CD14-positive monocyte (primary cell): ENCODE data around the gene RIMOC1. TPM values are rescaled to one million over a fixed set of nuclear protein-coding genes. Genes with fewer than 3 reads are reported as not detected.

Source experiments
- DNase-seq, 3 donors: peaks; one replicate each; pipeline ENCODE4 v3.0.0-alpha.2; 2011 to 2022
- H2AFZ ChIP-seq: 2 replicates; pipeline ENCODE4 v1.6.0; 2012; ENCODE audit warnings: mild to moderate bottlenecking, low read depth, low read length, inconsistent platforms; ENCODE audit not compliant: insufficient read depth, poor library complexity, severe bottlenecking
- H3K27ac ChIP-seq, 2 donors: 1 replicate in 1 of 2; 2 replicates in 1 of 2; pipeline ENCODE4 v1.5.1; 2012 to 2013; ENCODE audit warnings: low read length in 2 of 2, control low read depth in 1 of 2, inconsistent platforms in 1 of 2, low read depth in 1 of 2, mild to moderate bottlenecking in 1 of 2
- H3K27me3 ChIP-seq, 2 donors: one replicate each; pipeline versions ENCODE4 v1.6.0 to v1.6.1; 2011 to 2013; ENCODE audit warnings: low read length in 2 of 2; ENCODE audit not compliant: control insufficient read depth in 2 of 2, insufficient read depth in 2 of 2
- H3K36me3 ChIP-seq, 2 donors: replicated peaks in 1 of 2; 1 replicate in 1 of 2; 2 replicates in 1 of 2; pipeline versions ENCODE4 v1.5.1 to v1.6.1; 2012 to 2013; ENCODE audit warnings: low read length in 2 of 2, control low read depth in 1 of 2, inconsistent platforms in 1 of 2, mild to moderate bottlenecking in 1 of 2; ENCODE audit not compliant: insufficient read depth in 2 of 2, control insufficient read depth in 1 of 2
- H3K4me1 ChIP-seq, 2 donors: 1 replicate in 1 of 2; 2 replicates in 1 of 2; pipeline versions ENCODE4 v1.5.1 to v1.6.1; 2012 to 2013; ENCODE audit warnings: low read length in 2 of 2, control low read depth in 1 of 2, inconsistent platforms in 1 of 2, mild to moderate bottlenecking in 1 of 2, moderate library complexity in 1 of 2; ENCODE audit not compliant: insufficient read depth in 2 of 2, control insufficient read depth in 1 of 2
- H3K4me2 ChIP-seq: replicated peaks from 2 replicates; pipeline ENCODE3; 2012; ENCODE audit warnings: low read length, moderate library complexity, mild to moderate bottlenecking; ENCODE audit not compliant: poor library complexity, severe bottlenecking; ENCODE audit errors: extremely low read depth
- H3K4me3 ChIP-seq, 3 experiments: fragments of 200-600 bp in 1 of 3; sonication (generic) in 1 of 3; replicated peaks in 1 of 3; 1 replicate in 2 of 3; 2 replicates in 1 of 3; pipeline ENCODE4 v1.5.1; 2011 to 2013; ENCODE audit warnings: low read length in 3 of 3, mild to moderate bottlenecking in 3 of 3, control low read depth in 2 of 3, low read depth in 2 of 3, inconsistent platforms in 1 of 3, moderate library complexity in 1 of 3
- H3K79me2 ChIP-seq: 2 replicates; pipeline ENCODE4 v1.6.0; 2012; ENCODE audit warnings: mild to moderate bottlenecking, control low read depth, inconsistent platforms, low read length, moderate library complexity; ENCODE audit not compliant: insufficient read depth
- H3K9ac ChIP-seq: 2 replicates; pipeline ENCODE4 v1.6.0; 2017; ENCODE audit warnings: low read length, mild to moderate bottlenecking; ENCODE audit not compliant: insufficient read depth, poor library complexity, severe bottlenecking
- H3K9me3 ChIP-seq, 2 donors: replicated peaks in 1 of 2; 1 replicate in 1 of 2; 2 replicates in 1 of 2; pipeline versions ENCODE4 v1.5.1 to v1.6.1; 2012 to 2013; ENCODE audit warnings: low read length in 2 of 2, control low read depth in 1 of 2; ENCODE audit not compliant: control insufficient read depth in 1 of 2, insufficient read depth in 1 of 2
- H4K20me1 ChIP-seq: 2 replicates; pipeline ENCODE4 v1.6.0; 2012; ENCODE audit warnings: mild to moderate bottlenecking, low read length, control low read depth, moderate library complexity; ENCODE audit not compliant: insufficient read depth
- H3K27ac Mint-ChIP-seq, 7 donors: one replicate each; pipeline ENCODE4 v1.8.0; 2020; ENCODE audit warnings: mild to moderate bottlenecking in 7 of 7, mixed read lengths in 7 of 7, moderate library complexity in 6 of 7, inconsistent platforms in 2 of 7
- H3K27me3 Mint-ChIP-seq, 3 donors: one replicate each; pipeline ENCODE4 v1.8.0; 2021 to 2022; ENCODE audit warnings: low read depth in 3 of 3, mild to moderate bottlenecking in 3 of 3, mixed read lengths in 3 of 3, moderate library complexity in 3 of 3, inconsistent platforms in 1 of 3
- H3K36me3 Mint-ChIP-seq, 2 donors: one replicate each; pipeline ENCODE4 v1.8.0; 2020; ENCODE audit warnings: mixed read lengths in 2 of 2, inconsistent platforms in 1 of 2, mild to moderate bottlenecking in 1 of 2
- H3K4me1 Mint-ChIP-seq: one replicate; pipeline ENCODE4 v1.8.0; 2020; ENCODE audit warnings: mild to moderate bottlenecking, mixed read lengths
- H3K4me3 Mint-ChIP-seq, 2 donors: one replicate each; pipeline ENCODE4 v1.8.0; 2020; ENCODE audit warnings: mild to moderate bottlenecking in 2 of 2, mixed read lengths in 2 of 2, moderate library complexity in 1 of 2
- H3K9me3 Mint-ChIP-seq, 7 donors: one replicate each; pipeline ENCODE4 v1.8.0; 2020 to 2022; ENCODE audit warnings: mixed read lengths in 7 of 7, mild to moderate bottlenecking in 6 of 7, moderate library complexity in 6 of 7, inconsistent platforms in 2 of 7
- CTCF ChIP-seq: fragments of 200-600 bp; IDR thresholded peaks from one replicate; pipeline ENCODE4 v1.8.0; 2022; ENCODE audit warnings: antibody characterized with exemption, mild to moderate bottlenecking
- WGBS: methylation state at CpG from one replicate; pipeline ENCODE4 v1.1.5; 2013; ENCODE audit warnings: missing lambda C conversion rate; ENCODE audit not compliant: insufficient coverage; 5-methylcytosine and 5-hydroxymethylcytosine counted together
- intact Hi-C, 2 donors: fragments of 100-400 bp; cut with micrococcal nuclease; formaldehyde crosslinking; loops; one replicate each; pipeline versions ENCODE4 v1.15.0 to v1.15.1; 2023
- polyA plus RNA-seq, 3 donors: library from polyadenylated mRNA; depleted of rRNA in 1 of 3; unstranded in 2 of 3; stranded (reverse) in 1 of 3; fragments of 300-500 nt in 2 of 3; fragments of >200 nt in 1 of 3; fragmentation: Illumina TruSeq in 2 of 3; gene quantifications; 1 replicate in 2 of 3; 2 replicates in 1 of 3; pipeline ENCODE4 v1.2.3, GENCODE V29; 2012 to 2021

Gene RIMOC1
- polyA plus RNA-seq, 3 donors, result 4.6 to 15.3 (median 11.2) TPM

GRCh38 chr5:41918105-41918504 lies 14.0 kb downstream of the RIMOC1 start:
- no peak for TF ChIP-seq CTCF
- Histone ChIP-seq H3K9me3 (peaks cover 0 to 5% of the 10 kb centered on the region in 2 donors), H3K4me1 (no peaks in the 10 kb centered on the region), H3K9ac (no peak overlapping the region), H3K4me2 (no peak overlapping the region), H3K79me2 (no peaks in the 10 kb centered on the region), H4K20me1 (no peaks in the 10 kb centered on the region), H3K27ac (peak overlapping the region in 1 of 2 donors; percentile 11), H3K27me3 (no peaks in the 10 kb centered on the region), H3K4me3 (no peak overlapping the region), H2AFZ (no peak overlapping the region), H3K36me3 (peaks cover 73 to 89% of the 10 kb centered on the region in 2 donors)
- H3K36me3 Mint-ChIP-seq, result peaks cover 64 to 72% of the 10 kb centered on the region in 2 donors
- H3K27me3 Mint-ChIP-seq, result no peaks in the 10 kb centered on the region
- no peak overlapping the region for H3K4me3 Mint-ChIP-seq
- 19% methylated on average over 2 of the region's 2 CpGs for WGBS
- H3K27ac Mint-ChIP-seq, result peak overlapping the region in 4 of 7 donors; percentile 14 to 81 (median 60)
- intact Hi-C loops, result loop anchor here in 1 of 2 donors (10.0 kb wide), 1 partner anchor 1397 kb away; the partner anchor contains the start of gene HMGCS1
- peaks cover 0 to 4% (median 0%) of the 10 kb centered on the region in 7 donors for H3K9me3 Mint-ChIP-seq
- no peak for DNase-seq
- H3K4me1 Mint-ChIP-seq, result peaks cover 8% of the 10 kb centered on the region

DNA sequence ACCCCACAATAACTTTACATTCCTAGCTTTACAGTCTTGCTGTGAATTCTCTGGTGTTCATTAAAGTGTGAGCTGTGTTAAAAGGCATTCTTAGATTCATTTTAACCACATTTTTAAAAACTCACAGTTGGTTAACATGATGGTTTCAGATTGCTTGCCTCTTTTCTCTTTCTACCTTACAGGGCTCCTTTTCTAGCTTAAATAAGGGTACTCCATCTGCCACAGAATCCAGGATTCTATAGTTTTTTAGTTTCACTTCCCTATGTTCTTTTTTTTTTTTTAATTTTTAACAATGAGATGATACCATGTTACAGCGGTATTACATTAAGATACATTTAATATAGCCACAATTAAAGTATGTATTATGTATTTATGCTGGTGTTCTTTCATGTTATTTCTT lies 17.0 kb downstream of the RIMOC1 start:
- peaks cover 15 to 18% of the 10 kb centered on the region in 2 donors for H3K4me1 ChIP-seq
- H3K9me3 Mint-ChIP-seq, result no peaks in the 10 kb centered on the region
- H3K27ac ChIP-seq, result no peak overlapping the region
- H3K27me3 Mint-ChIP-seq, result no peaks in the 10 kb centered on the region
- H3K27me3 ChIP-seq, result no peaks in the 10 kb centered on the region
- H3K27ac Mint-ChIP-seq, result peak overlapping the region in 2 of 7 donors; percentile 18 to 42
- H3K9me3 ChIP-seq, result no peaks in the 10 kb centered on the region
- peaks cover 3% of the 10 kb centered on the region for H3K79me2 ChIP-seq
- no peak overlapping the region for H3K4me2 ChIP-seq
- no CpG with 5 or more reads among the region's 1 CpG for WGBS
- H4K20me1 ChIP-seq, result no peaks in the 10 kb centered on the region
- no peak overlapping the region for H3K4me3 ChIP-seq
- no peak overlapping the region for H3K9ac ChIP-seq
- peaks cover 18% of the 10 kb centered on the region for H3K4me1 Mint-ChIP-seq
- peaks cover 45 to 59% of the 10 kb centered on the region in 2 donors for H3K36me3 ChIP-seq
- intact Hi-C loops, result loop anchor here in 1 of 2 donors (10.0 kb wide), 1 partner anchor 46 kb away; the partner anchor contains the start of gene OXCT1
- TF ChIP-seq CTCF, result no peak
- H3K4me3 Mint-ChIP-seq, result no peak overlapping the region
- peaks cover 39 to 43% of the 10 kb centered on the region in 2 donors for H3K36me3 Mint-ChIP-seq
- no peak for DNase-seq
- H2AFZ ChIP-seq, result no peak overlapping the region
